ENCODE measurements around the gene PCSK9.
"Not testable (repeated sequence)": the region's sequence is repeated elsewhere in the genome, so short reads cannot be mapped to it uniquely, and the experiment has no call there.

Gene PCSK9

GRCh38 chr1:55081188-55081904 is 42.0 kb downstream of the PCSK9 start:
- no peak for DNase-seq (ENCODE audit: low read depth)

GRCh38 chr1:55081905-55082296 is 42.6 kb downstream of the PCSK9 start:
- DNase-seq (ENCODE audit: low read depth): no peak

GRCh38 chr1:55084257-55084656 is 44.9 kb downstream of the PCSK9 start:
- no peak for DNase-seq (ENCODE audit: low read depth)

GRCh38 chr1:55087439-55087838 is 48.1 kb downstream of the PCSK9 start:
- no peak for DNase-seq (ENCODE audit: low read depth)

GRCh38 chr1:55088413-55088812 is 49.1 kb downstream of the PCSK9 start:
- no peak for DNase-seq (ENCODE audit: low read depth)

- no peak for DNase-seq (ENCODE audit: low read depth)
Observed at GRCh38 chr1:55089683-55090082, 50.3 kb downstream of the PCSK9 start.

DNA sequence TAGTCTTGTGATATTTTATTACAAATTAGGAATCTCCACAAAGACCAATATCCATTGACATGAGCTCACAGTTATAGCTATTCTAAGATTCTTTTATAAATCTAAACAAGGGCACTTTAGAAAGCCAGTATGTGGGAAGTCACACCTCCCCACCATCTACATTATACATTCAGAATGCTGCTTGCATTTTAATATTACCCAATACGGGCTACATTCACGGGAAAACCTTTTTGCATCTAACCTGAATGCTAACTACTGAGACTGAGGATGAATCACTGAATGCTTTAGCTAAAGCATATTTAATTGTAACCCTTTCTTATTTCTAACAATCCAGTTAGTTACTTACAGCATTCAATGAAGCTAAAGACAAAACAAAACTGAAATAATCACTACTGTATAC is 53.1 kb downstream of the PCSK9 start:
- DNase-seq (ENCODE audit: low read depth): no peak

- no peak for DNase-seq (ENCODE audit: low read depth)
Observed at GRCh38 chr1:55095095-55095494, 55.7 kb downstream of the PCSK9 start.

DNA sequence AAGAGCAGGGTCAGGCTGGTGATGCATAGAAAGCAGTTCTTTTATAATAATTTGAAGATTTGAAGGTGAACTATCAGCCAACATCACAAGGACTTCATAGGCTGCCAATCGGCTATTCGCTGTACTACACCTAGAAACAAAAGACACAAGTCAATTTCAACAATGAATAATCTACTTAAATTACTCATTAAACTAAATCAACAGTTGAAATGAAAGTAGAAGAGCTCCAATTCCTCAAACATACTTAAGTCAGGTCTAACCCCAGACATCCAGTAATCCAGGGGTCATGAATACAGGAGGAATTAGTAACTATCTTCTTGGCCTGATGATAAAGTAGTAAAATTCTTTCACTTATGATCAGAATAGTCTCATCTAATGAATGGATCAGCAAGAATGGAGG is 64.5 kb downstream of the PCSK9 start:
- no peak for DNase-seq (ENCODE audit: low read depth)

- DNase-seq (ENCODE audit: low read depth): no peak
Observed at GRCh38 chr1:55107101-55107500, 67.8 kb downstream of the PCSK9 start.

DNA sequence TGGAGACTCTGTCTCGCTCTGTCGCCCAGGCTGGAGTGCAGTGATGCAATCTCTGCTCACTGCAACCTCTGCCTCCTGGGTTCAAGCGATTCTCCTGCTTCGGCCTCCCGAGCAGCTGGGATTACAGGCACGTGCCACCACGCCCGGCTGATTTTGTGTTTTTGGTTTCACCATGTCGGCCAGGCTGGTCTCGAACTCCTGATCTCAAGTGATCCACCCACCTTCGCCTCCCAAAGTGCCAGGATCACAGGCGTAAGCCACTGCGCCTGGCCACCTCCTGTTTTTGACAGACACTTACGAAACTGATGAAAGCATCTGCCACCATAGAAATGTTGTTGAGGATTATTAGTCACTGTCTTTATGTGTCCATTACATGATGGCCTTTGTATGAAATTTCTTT is 69.7 kb downstream of the PCSK9 start:
- not testable (repeated sequence) for DNase-seq (ENCODE audit: low read depth)
